ENCODE measurements around the gene KY. TPM values are rescaled to one million over a fixed set of nuclear protein-coding genes. Genes with fewer than 3 reads are reported as not detected.

KY gene
- total RNA-seq, 2 donors from 2014 or later: 0.26 TPM; not detected in 1

GRCh38 chr3:134659391-134660045 is 8.7 kb upstream of the KY start:
- no peak overlapping the region for H3K27ac ChIP-seq
- H3K36me3 ChIP-seq (replicated peaks in 1 of 2; ENCODE audit: insufficient read depth in 1 of 2, low read depth in 2 of 2): no peaks in the 10 kb centered on the region
- DNase-seq: no peak
- no peaks in the 10 kb centered on the region for H3K4me1 ChIP-seq
- intact Hi-C loops (cut with DNase I): no loop called here
- TF ChIP-seq POLR2A (IDR thresholded peaks at IDR 0.05): no peak
- no peak for TF ChIP-seq CTCF (IDR thresholded peaks at IDR 0.05)
- 72 to 78% methylated on average over 15 of the region's 15 CpGs for WGBS, 2 donors
- no peaks in the 10 kb centered on the region for H3K27me3 ChIP-seq
- H3K4me3 ChIP-seq: no peak overlapping the region
- ATAC-seq: no peak
- no peaks in the 10 kb centered on the region for H3K9me3 ChIP-seq

- H3K4me1 ChIP-seq: no peaks in the 10 kb centered on the region
- no peaks in the 10 kb centered on the region for H3K27me3 ChIP-seq
- no peak for DNase-seq
- no peak overlapping the region for H3K4me3 ChIP-seq
- intact Hi-C loops (cut with DNase I): no loop called here
- ATAC-seq: no peak
- no peaks in the 10 kb centered on the region for H3K9me3 ChIP-seq
- no peaks in the 10 kb centered on the region for H3K36me3 ChIP-seq (replicated peaks in 1 of 2; ENCODE audit: insufficient read depth in 1 of 2, low read depth in 2 of 2)
- TF ChIP-seq POLR2A (IDR thresholded peaks at IDR 0.05) (no peak), CTCF (IDR thresholded peaks at IDR 0.05) (no peak)
- H3K27ac ChIP-seq: no peak overlapping the region
- 71 to 77% methylated on average over 5 of the region's 5 CpGs for WGBS, 2 donors
Observed at GRCh38 chr3:134658555-134658954, 7.7 kb upstream of the KY start.

GRCh38 chr3:134656211-134656800 is 5.5 kb upstream of the KY start:
- H3K9me3 ChIP-seq: no peaks in the 10 kb centered on the region
- H3K27ac ChIP-seq: no peak overlapping the region
- H3K4me3 ChIP-seq: no peak overlapping the region
- H3K4me1 ChIP-seq: peaks cover 6% of the 10 kb centered on the region
- H3K36me3 ChIP-seq (replicated peaks in 1 of 2; ENCODE audit: insufficient read depth in 1 of 2, low read depth in 2 of 2): no peaks in the 10 kb centered on the region
- ATAC-seq (no peak), DNase-seq (no peak)
- intact Hi-C loops (cut with DNase I): no loop called here
- WGBS, 2 donors: 63 to 74% methylated on average over 7 of the region's 7 CpGs
- no peaks in the 10 kb centered on the region for H3K27me3 ChIP-seq
- TF ChIP-seq POLR2A (IDR thresholded peaks at IDR 0.05): no peak
- no peak for TF ChIP-seq CTCF (IDR thresholded peaks at IDR 0.05)

- ATAC-seq (no peak), DNase-seq (no peak)
- Histone ChIP-seq H3K4me3 (no peak overlapping the region), H3K4me1 (peaks cover 12% of the 10 kb centered on the region), H3K27me3 (no peaks in the 10 kb centered on the region), H3K27ac (no peak overlapping the region), H3K9me3 (no peaks in the 10 kb centered on the region), H3K36me3 (replicated peaks in 1 of 2; ENCODE audit: insufficient read depth in 1 of 2, low read depth in 2 of 2) (no peaks in the 10 kb centered on the region)
- intact Hi-C loops (cut with DNase I): no loop called here
- no peak for TF ChIP-seq CTCF (IDR thresholded peaks at IDR 0.05)
- no peak for TF ChIP-seq POLR2A (IDR thresholded peaks at IDR 0.05)
- 64 to 68% methylated on average over 3 to 4 of the region's 4 CpGs for WGBS, 2 donors
Observed at GRCh38 chr3:134655706-134656105, 4.9 kb upstream of the KY start.

GRCh38 chr3:134654031-134654430 is 3.2 kb upstream of the KY start:
- TF ChIP-seq POLR2A (IDR thresholded peaks at IDR 0.05): no peak
- no peak for TF ChIP-seq CTCF (IDR thresholded peaks at IDR 0.05)
- H3K9me3 ChIP-seq: no peaks in the 10 kb centered on the region
- ATAC-seq: no peak
- peaks cover 17% of the 10 kb centered on the region for H3K4me1 ChIP-seq
- no peaks in the 10 kb centered on the region for H3K36me3 ChIP-seq (replicated peaks in 1 of 2; ENCODE audit: insufficient read depth in 1 of 2, low read depth in 2 of 2)
- no peak overlapping the region for H3K27ac ChIP-seq
- no peak for DNase-seq
- no peak overlapping the region for H3K4me3 ChIP-seq
- intact Hi-C loops (cut with DNase I): no loop called here
- no peaks in the 10 kb centered on the region for H3K27me3 ChIP-seq
- WGBS, 2 donors: 92 to 100% methylated on average over 1 of the region's 1 CpG
